Ishikawa (cell line): ENCODE measurements around the gene GTPBP3.

Experiments used
- CEBPB ChIP-seq: IDR thresholded peaks from 2 replicates; pipeline ENCODE4 v1.6.1; 2012
- CREB1 ChIP-seq: IDR thresholded peaks from 2 replicates; pipeline ENCODE4 v1.6.1; 2012; ENCODE audit warnings: low read depth
- EGR1 ChIP-seq: IDR thresholded peaks from 2 replicates; pipeline ENCODE4 v1.6.1; 2012
- EP300 ChIP-seq: IDR thresholded peaks from 2 replicates; pipeline ENCODE4 v1.6.1; 2012; ENCODE audit warnings: borderline replicate concordance
- FOXM1 ChIP-seq: IDR thresholded peaks from 2 replicates; pipeline ENCODE4 v1.6.1; 2012; ENCODE audit warnings: low read depth, borderline replicate concordance
- NFIC ChIP-seq: IDR thresholded peaks from 2 replicates; pipeline ENCODE4 v1.6.1; 2012
- RAD21 ChIP-seq: IDR thresholded peaks from 2 replicates; pipeline ENCODE4 v1.6.1; 2012; ENCODE audit warnings: low read depth
- TAF1 ChIP-seq: IDR thresholded peaks from 2 replicates; pipeline ENCODE4 v1.6.1; 2012; ENCODE audit warnings: low read depth, mild to moderate bottlenecking
- TCF12 ChIP-seq: IDR thresholded peaks from 2 replicates; pipeline ENCODE4 v1.6.1; 2012; ENCODE audit warnings: low read depth
- TEAD4 ChIP-seq: IDR thresholded peaks from 2 replicates; pipeline ENCODE4 v1.6.1; 2012
- YY1 ChIP-seq: IDR thresholded peaks from 2 replicates; pipeline ENCODE4 v1.6.1; 2012; ENCODE audit warnings: low read depth
- ZBTB7A ChIP-seq: IDR thresholded peaks from 2 replicates; pipeline ENCODE4 v1.6.1; 2012; ENCODE audit warnings: low read depth
- TF ChIP-seq, protein P1 (sequence below): IDR thresholded peaks from 2 replicates; pipeline ENCODE4 v1.6.1; 2012; ENCODE audit warnings: low read depth, mild to moderate bottlenecking
- TF ChIP-seq, protein P2 (sequence below): IDR thresholded peaks from 2 replicates; pipeline ENCODE4 v1.6.1; 2012
- TF ChIP-seq, protein P3 (sequence below): IDR thresholded peaks from 2 replicates; pipeline ENCODE4 v1.6.1; 2012

Gene GTPBP3

GRCh38 chr19:17336872-17337674 is at the start of gene GTPBP3:
GTPBP3 (plus strand) TSS chr19:17337553; CDS start chr19:17337612, 59 bp downstream.
- TF ChIP-seq CEBPB (no peak), ZBTB7A (peak; percentile 36; the same call in 1 of the 2 replicates), CREB1 (peak; percentile 17; the same call in 1 of the 2 replicates), TCF12 (peak; percentile 41; the same call in 1 of the 2 replicates), EGR1 (no peak), RAD21 (no peak), EP300 (no peak), FOXM1 (no peak), NFIC (no peak), YY1 (peak; percentile 88), TEAD4 (peak; percentile 67), TAF1 (peak; percentile 54; the same call in 1 of the 2 replicates)
- TF ChIP-seq, protein P1, sequence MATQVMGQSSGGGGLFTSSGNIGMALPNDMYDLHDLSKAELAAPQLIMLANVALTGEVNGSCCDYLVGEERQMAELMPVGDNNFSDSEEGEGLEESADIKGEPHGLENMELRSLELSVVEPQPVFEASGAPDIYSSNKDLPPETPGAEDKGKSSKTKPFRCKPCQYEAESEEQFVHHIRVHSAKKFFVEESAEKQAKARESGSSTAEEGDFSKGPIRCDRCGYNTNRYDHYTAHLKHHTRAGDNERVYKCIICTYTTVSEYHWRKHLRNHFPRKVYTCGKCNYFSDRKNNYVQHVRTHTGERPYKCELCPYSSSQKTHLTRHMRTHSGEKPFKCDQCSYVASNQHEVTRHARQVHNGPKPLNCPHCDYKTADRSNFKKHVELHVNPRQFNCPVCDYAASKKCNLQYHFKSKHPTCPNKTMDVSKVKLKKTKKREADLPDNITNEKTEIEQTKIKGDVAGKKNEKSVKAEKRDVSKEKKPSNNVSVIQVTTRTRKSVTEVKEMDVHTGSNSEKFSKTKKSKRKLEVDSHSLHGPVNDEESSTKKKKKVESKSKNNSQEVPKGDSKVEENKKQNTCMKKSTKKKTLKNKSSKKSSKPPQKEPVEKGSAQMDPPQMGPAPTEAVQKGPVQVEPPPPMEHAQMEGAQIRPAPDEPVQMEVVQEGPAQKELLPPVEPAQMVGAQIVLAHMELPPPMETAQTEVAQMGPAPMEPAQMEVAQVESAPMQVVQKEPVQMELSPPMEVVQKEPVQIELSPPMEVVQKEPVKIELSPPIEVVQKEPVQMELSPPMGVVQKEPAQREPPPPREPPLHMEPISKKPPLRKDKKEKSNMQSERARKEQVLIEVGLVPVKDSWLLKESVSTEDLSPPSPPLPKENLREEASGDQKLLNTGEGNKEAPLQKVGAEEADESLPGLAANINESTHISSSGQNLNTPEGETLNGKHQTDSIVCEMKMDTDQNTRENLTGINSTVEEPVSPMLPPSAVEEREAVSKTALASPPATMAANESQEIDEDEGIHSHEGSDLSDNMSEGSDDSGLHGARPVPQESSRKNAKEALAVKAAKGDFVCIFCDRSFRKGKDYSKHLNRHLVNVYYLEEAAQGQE: no peak
- TF ChIP-seq, protein P2, sequence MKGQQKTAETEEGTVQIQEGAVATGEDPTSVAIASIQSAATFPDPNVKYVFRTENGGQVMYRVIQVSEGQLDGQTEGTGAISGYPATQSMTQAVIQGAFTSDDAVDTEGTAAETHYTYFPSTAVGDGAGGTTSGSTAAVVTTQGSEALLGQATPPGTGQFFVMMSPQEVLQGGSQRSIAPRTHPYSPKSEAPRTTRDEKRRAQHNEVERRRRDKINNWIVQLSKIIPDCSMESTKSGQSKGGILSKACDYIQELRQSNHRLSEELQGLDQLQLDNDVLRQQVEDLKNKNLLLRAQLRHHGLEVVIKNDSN: peak; percentile 27; the same call in 1 of the 2 replicates
- TF ChIP-seq, protein P3, sequence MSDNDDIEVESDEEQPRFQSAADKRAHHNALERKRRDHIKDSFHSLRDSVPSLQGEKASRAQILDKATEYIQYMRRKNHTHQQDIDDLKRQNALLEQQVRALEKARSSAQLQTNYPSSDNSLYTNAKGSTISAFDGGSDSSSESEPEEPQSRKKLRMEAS: peak; percentile 89

DNA sequence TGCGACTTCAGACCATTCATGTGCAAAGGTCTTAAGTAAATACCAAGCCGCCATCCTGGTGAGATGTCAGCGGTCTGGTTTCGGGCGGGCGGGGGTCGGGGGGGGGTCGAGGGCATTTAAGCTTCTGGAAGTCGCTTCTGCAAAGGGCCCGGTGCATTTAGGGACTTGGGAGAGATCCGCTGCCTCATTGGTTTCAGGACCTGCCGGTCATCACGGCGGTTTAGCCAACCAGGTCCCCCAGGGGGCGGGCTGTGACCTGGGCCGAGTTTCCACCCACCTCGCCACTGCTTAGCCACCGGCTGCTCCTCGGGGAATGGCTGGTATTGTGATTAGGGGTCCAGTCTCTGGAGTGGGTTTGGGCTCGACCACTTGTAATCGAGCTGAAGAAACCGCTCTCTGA is 47.9 kb upstream of the GTPBP3 start:
- TF ChIP-seq CREB1 (no peak), YY1 (no peak), NFIC (no peak), EP300 (no peak), EGR1 (no peak), TCF12 (no peak), FOXM1 (no peak), CEBPB (no peak), TAF1 (no peak), TEAD4 (no peak), RAD21 (no peak), ZBTB7A (no peak)
- TF ChIP-seq, protein P2: no peak
- TF ChIP-seq, protein P3: no peak
- TF ChIP-seq, protein P1: no peak

DNA sequence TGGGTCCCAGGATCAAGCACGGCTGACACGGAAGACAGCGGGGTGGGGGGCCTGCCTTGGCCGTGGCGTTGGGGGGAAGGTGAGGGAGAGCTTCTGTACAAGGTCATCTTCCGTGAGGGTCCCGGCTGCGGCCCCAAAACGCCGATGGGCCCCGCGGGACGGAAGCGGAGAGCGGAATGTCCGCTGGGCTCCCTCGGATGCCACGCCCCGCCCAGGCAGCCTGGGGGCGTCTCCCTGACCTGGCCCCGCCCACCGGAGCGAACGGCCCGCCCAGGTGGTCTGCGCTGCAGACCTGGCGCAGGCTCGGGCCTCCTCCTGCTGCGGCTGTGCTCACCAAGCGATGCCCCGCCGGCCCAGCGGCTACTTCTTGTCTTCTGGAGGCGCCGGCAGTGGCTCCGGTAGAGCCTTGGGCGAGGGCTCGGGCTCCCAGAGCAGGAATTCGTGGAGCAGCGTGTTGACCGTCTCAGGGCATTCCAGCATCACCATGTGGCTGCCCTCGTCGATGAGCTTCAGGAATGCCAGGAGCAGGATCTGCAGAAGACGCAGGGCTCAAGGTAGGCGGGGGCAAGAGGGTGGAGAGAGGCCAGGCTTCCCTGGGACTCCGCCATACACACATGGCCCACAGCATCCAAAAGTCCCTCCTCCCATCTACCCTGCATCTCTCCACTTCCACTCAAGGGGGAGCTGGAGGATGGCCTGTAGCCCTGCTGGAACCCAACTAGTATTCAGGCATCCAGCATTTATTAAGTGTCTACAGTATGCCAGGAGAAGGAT is 44.9 kb upstream of the GTPBP3 start:
- TF ChIP-seq ZBTB7A (peak; percentile 84), TAF1 (peak; percentile 63; the same call in 1 of the 2 replicates), YY1 (peak; percentile 55), EP300 (no peak), NFIC (peak; percentile 21; the same call in 1 of the 2 replicates), CEBPB (no peak), TEAD4 (peak; percentile 59), RAD21 (peak; percentile 82), TCF12 (peak; percentile 34; the same call in 1 of the 2 replicates)
- TF ChIP-seq, protein P3: peak; percentile 92
- TF ChIP-seq, protein P1: no peak
- TF ChIP-seq, protein P2: peak; percentile 3; the same call in 1 of the 2 replicates
